Peyer's patch (tissue), 4 donors: Measurements from ENCODE around the gene RNF175. TPM values are rescaled to one million over a fixed set of nuclear protein-coding genes. Genes with fewer than 3 reads are reported as not detected.

ENCODE experiments used
- DNase-seq, 3 donors: peaks; one replicate each; pipeline ENCODE4 v3.0.0-alpha.2; 2017 to 2019
- H3K27ac ChIP-seq, 4 donors: fragments of 200-600 bp; sonication (generic); one replicate each; pipeline ENCODE4 v1.5.1; 2016 to 2019
- H3K27me3 ChIP-seq, 2 donors: fragments of 200-600 bp; sonication (generic); one replicate each; pipeline ENCODE4 v1.5.1; 2019
- H3K36me3 ChIP-seq, 3 donors: fragments of 200-600 bp; sonication (generic); one replicate each; pipeline ENCODE4 v1.5.1; 2016 to 2019
- H3K4me1 ChIP-seq, 4 donors: fragments of 200-600 bp; sonication (generic); one replicate each; pipeline ENCODE4 v1.5.1; 2016 to 2019
- H3K4me3 ChIP-seq, 4 donors: fragments of 200-600 bp; sonication (generic); 1 replicate in 3 of 4; 2 replicates in 1 of 4; pipeline ENCODE4 v1.5.1; 2016 to 2019; ENCODE audit warnings: mild to moderate bottlenecking in 1 of 4
- H3K9me3 ChIP-seq, 4 donors: fragments of 200-600 bp; sonication (generic); one replicate each; pipeline ENCODE4 v1.5.1; 2016 to 2019; ENCODE audit warnings: mild to moderate bottlenecking in 1 of 4
- POLR2A ChIP-seq, 2 donors: fragments of 450-650 bp; IDR thresholded peaks; one replicate each; pipeline ENCODE4 v1.5.1; 2017; ENCODE audit warnings: antibody characterized with exemption in 2 of 2, mild to moderate bottlenecking in 2 of 2, moderate library complexity in 2 of 2
- total RNA-seq, 4 donors: library from RNA; depleted of rRNA; stranded (reverse); fragments of >200 nt; gene quantifications; one replicate each; pipeline ENCODE4 v1.1.0, GENCODE V29; 2016
- TF ChIP-seq, protein P1 (sequence below), 6 experiments: fragments of 450-650 bp in 4 of 6; fragments of 200-600 bp in 2 of 6; sonication (generic) in 1 of 6; IDR thresholded peaks; one replicate each; pipeline ENCODE4 v1.5.1; 2017 to 2019; ENCODE audit warnings: antibody characterized with exemption in 6 of 6, mild to moderate bottlenecking in 3 of 6, moderate library complexity in 1 of 6

RNF175 gene
- total RNA-seq, 4 donors from 2014 or later = not detected

DNA sequence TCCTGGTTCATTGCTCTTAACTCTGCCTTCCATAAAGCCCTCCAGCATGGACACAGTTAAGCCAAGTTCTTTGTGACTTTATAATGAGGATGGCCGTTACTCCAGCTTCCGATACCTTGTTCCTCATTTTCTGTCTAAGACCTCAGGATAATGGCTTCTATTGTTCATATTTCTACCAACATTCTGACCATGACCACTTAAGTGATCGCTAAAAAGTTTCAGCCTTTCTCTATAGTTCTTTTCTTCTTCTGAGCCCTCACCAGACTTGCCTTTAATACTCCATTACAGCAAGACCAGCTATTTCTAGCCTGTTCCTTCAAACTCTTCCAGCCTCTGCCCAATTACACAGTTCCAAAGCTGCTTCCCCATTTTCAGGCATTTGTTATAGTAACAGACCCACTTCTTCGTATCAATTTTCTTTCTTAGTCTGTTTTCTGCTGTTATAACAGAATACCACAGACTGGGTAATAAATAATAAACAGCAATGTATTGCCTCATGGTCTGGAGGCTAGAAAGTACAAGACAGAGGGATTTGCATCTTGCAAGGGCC is 12.3 kb downstream of the RNF175 start:
- Histone ChIP-seq H3K9me3 (no peaks in the 10 kb centered on the region), H3K4me1 (no peaks in the 10 kb centered on the region), H3K36me3 (no peaks in the 10 kb centered on the region), H3K27ac (no peak overlapping the region), H3K4me3 (no peak overlapping the region), H3K27me3 (no peaks in the 10 kb centered on the region)
- no peak for TF ChIP-seq POLR2A (IDR thresholded peaks at IDR 0.05)
- TF ChIP-seq, protein P1, sequence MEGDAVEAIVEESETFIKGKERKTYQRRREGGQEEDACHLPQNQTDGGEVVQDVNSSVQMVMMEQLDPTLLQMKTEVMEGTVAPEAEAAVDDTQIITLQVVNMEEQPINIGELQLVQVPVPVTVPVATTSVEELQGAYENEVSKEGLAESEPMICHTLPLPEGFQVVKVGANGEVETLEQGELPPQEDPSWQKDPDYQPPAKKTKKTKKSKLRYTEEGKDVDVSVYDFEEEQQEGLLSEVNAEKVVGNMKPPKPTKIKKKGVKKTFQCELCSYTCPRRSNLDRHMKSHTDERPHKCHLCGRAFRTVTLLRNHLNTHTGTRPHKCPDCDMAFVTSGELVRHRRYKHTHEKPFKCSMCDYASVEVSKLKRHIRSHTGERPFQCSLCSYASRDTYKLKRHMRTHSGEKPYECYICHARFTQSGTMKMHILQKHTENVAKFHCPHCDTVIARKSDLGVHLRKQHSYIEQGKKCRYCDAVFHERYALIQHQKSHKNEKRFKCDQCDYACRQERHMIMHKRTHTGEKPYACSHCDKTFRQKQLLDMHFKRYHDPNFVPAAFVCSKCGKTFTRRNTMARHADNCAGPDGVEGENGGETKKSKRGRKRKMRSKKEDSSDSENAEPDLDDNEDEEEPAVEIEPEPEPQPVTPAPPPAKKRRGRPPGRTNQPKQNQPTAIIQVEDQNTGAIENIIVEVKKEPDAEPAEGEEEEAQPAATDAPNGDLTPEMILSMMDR (IDR thresholded peaks at IDR 0.05) = no peak
- no peak for DNase-seq

DNA sequence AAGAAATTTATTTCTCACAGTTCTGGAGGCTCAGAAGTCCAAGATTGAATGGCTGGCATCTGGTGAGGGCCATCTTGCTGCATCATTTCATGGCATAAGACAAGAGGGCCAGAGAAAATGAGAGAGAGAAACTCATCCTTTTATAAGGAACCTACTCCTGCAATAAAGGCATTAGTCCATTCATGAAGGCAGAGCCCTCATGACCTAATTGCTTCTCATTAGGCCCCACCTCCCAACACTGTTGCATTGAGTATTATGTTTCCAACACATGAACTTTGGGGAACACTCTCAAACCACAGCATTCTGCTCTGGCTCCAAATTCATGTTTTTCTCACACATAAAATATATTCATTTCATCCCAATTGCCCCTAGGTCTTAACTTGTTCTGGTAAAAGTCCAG is 14.2 kb downstream of the RNF175 start:
- H3K27me3 ChIP-seq = no peaks in the 10 kb centered on the region
- H3K36me3 ChIP-seq = no peaks in the 10 kb centered on the region
- H3K4me1 ChIP-seq = no peaks in the 10 kb centered on the region
- no peak overlapping the region for H3K27ac ChIP-seq
- peaks cover 0 to 2% (median 0%) of the 10 kb centered on the region in 4 donors for H3K9me3 ChIP-seq
- DNase-seq = no peak
- no peak overlapping the region for H3K4me3 ChIP-seq
- no peak for TF ChIP-seq POLR2A (IDR thresholded peaks at IDR 0.05)
- TF ChIP-seq, protein P1 (IDR thresholded peaks at IDR 0.05) = no peak

DNA sequence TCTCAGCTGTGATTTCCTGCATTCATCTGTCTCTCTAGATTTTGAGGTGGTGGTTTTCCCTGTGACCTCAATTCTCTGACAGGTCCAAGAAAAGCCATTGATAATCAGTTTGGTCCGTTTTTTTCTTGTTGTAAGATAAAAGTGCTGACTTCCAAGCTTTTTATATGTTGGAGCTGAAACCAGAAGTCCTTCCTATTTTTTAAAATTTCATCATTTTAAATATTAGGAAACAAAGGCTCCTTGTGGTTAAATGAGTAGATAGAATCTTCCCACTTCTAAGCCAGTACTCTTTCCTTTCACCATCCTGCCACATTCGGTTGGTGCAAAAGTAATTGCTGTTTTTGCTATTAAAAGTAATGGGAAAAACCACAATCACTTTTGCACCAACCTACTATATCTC is 18.3 kb downstream of the RNF175 start:
- Histone ChIP-seq H3K36me3 (no peaks in the 10 kb centered on the region), H3K4me3 (no peak overlapping the region), H3K4me1 (no peaks in the 10 kb centered on the region), H3K27me3 (no peaks in the 10 kb centered on the region), H3K27ac (no peak overlapping the region), H3K9me3 (peaks cover 0 to 2% (median 0%) of the 10 kb centered on the region in 4 donors)
- DNase-seq = no peak
- TF ChIP-seq, protein P1 (IDR thresholded peaks at IDR 0.05) = no peak

DNA sequence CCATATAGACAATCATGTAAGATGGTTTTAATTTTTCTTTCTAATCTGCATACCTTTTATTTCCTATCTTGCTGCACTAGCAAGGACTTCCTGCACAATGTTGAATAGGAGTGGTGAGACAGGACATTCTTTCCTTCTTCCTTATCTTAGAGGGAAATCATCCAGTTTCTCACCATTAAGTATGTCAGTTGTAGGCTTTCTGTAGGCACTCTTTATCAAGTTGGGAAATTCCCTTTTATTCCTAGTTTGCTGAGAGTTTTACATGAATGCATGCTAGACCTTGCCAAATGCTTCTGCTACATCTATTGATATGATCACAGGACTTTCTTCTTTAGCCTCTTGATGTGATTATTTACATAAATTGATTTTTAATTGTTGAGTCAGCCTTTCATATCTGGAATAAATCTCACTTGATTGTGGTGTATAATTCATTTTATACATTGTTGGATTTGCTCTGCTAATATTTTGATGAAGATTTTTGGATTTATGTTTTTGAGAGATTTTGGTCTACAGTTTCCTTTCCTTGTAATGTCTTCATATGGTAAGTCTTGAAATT is 23.8 kb downstream of the RNF175 start:
- Histone ChIP-seq H3K9me3 (peaks cover 0 to under 1% (median 0%) of the 10 kb centered on the region in 4 donors), H3K36me3 (no peaks in the 10 kb centered on the region), H3K27ac (no peak overlapping the region), H3K27me3 (no peaks in the 10 kb centered on the region), H3K4me1 (no peaks in the 10 kb centered on the region), H3K4me3 (no peak overlapping the region)
- no peak for TF ChIP-seq POLR2A (IDR thresholded peaks at IDR 0.05)
- TF ChIP-seq, protein P1 (IDR thresholded peaks at IDR 0.05) = no peak
- no peak for DNase-seq

DNA sequence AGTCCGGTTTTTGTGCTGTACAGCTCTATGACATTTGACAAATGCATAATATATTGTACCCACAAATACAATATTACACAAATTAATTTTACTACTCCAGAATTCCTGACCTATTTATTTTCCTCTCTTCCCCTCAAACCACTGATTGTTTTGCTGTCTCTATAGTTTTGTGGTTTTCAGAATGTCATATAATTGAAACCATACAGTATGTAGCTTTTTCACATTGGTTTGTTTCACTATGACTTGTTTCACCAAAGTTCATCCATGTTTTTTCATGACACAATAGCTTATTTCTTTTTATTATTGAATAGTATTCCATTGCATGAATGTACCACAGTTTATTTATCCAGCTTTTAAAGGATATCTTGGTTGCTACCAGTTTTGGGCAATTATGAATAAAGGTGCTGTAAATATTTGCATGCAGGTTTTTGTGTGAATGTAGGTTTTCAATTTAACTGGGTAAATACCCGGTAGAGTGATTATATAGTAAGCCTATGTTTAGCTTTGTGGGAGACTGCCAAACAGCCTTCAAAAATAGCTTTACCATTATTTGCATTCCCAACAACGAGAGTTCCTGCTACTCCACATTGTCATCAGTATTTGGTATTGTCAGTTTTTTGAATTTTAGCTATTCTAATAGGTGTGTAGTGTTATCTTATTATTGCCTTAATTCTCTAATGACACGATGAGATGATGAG is 25.9 kb downstream of the RNF175 start:
- Histone ChIP-seq H3K27me3 (no peaks in the 10 kb centered on the region), H3K4me1 (no peaks in the 10 kb centered on the region), H3K4me3 (no peak overlapping the region), H3K9me3 (no peaks in the 10 kb centered on the region), H3K36me3 (no peaks in the 10 kb centered on the region), H3K27ac (no peak overlapping the region)
- TF ChIP-seq POLR2A (IDR thresholded peaks at IDR 0.05) = no peak
- TF ChIP-seq, protein P1 (IDR thresholded peaks at IDR 0.05) = no peak
- DNase-seq = no peak
